ENCODE measurements around the gene NRM.

DNA sequence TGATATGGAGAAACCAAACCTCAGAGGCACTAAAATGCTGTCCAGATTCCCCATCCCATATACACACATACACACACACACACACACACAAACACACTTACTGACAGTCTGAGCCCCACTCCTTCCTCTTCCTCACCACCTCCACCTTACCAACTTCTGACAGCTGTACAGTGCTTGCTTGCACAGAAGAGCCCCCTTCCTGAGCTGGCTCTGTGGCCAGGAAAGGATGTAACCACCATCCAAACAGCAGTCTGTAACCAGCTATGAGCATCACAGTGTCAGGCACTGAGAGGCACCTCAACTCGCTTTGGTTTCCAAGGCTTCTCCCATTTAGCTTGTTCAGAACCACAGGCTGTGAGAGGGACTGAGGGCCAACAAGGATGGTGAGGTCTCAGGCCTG lies 49.7 kb downstream of the NRM start:
- TF ChIP-seq BCL11A (tag by site-specific recombination; IDR thresholded peaks at IDR 0.05; ENCODE audit: low read depth) (no peak), ZBTB7A (tag by site-specific recombination; IDR thresholded peaks at IDR 0.05; ENCODE audit: low read depth) (no peak), ZNF548 (tag by site-specific recombination; IDR thresholded peaks at IDR 0.05) (no peak), GLI4 (tag by site-specific recombination; IDR thresholded peaks at IDR 0.05) (no peak), ZNF274 (IDR thresholded peaks at IDR 0.05; ENCODE audit: low read length) (no peak), ZNF274 (tag by site-specific recombination; IDR thresholded peaks at IDR 0.05; ENCODE audit: borderline replicate concordance) (no peak), ZNF214 (tag by site-specific recombination; IDR thresholded peaks at IDR 0.05; ENCODE audit: borderline replicate concordance) (no peak)
- TF ChIP-seq, protein P1, sequence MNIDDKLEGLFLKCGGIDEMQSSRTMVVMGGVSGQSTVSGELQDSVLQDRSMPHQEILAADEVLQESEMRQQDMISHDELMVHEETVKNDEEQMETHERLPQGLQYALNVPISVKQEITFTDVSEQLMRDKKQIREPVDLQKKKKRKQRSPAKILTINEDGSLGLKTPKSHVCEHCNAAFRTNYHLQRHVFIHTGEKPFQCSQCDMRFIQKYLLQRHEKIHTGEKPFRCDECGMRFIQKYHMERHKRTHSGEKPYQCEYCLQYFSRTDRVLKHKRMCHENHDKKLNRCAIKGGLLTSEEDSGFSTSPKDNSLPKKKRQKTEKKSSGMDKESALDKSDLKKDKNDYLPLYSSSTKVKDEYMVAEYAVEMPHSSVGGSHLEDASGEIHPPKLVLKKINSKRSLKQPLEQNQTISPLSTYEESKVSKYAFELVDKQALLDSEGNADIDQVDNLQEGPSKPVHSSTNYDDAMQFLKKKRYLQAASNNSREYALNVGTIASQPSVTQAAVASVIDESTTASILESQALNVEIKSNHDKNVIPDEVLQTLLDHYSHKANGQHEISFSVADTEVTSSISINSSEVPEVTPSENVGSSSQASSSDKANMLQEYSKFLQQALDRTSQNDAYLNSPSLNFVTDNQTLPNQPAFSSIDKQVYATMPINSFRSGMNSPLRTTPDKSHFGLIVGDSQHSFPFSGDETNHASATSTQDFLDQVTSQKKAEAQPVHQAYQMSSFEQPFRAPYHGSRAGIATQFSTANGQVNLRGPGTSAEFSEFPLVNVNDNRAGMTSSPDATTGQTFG (tag by site-specific recombination; IDR thresholded peaks at IDR 0.05; ENCODE audit: borderline replicate concordance), result no peak
- TF ChIP-seq, protein P2, sequence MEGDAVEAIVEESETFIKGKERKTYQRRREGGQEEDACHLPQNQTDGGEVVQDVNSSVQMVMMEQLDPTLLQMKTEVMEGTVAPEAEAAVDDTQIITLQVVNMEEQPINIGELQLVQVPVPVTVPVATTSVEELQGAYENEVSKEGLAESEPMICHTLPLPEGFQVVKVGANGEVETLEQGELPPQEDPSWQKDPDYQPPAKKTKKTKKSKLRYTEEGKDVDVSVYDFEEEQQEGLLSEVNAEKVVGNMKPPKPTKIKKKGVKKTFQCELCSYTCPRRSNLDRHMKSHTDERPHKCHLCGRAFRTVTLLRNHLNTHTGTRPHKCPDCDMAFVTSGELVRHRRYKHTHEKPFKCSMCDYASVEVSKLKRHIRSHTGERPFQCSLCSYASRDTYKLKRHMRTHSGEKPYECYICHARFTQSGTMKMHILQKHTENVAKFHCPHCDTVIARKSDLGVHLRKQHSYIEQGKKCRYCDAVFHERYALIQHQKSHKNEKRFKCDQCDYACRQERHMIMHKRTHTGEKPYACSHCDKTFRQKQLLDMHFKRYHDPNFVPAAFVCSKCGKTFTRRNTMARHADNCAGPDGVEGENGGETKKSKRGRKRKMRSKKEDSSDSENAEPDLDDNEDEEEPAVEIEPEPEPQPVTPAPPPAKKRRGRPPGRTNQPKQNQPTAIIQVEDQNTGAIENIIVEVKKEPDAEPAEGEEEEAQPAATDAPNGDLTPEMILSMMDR (tag by site-specific recombination; IDR thresholded peaks at IDR 0.05), result no peak
- TF ChIP-seq, protein P3, sequence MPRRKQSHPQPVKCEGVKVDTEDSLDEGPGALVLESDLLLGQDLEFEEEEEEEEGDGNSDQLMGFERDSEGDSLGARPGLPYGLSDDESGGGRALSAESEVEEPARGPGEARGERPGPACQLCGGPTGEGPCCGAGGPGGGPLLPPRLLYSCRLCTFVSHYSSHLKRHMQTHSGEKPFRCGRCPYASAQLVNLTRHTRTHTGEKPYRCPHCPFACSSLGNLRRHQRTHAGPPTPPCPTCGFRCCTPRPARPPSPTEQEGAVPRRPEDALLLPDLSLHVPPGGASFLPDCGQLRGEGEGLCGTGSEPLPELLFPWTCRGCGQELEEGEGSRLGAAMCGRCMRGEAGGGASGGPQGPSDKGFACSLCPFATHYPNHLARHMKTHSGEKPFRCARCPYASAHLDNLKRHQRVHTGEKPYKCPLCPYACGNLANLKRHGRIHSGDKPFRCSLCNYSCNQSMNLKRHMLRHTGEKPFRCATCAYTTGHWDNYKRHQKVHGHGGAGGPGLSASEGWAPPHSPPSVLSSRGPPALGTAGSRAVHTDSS (tag by site-specific recombination; IDR thresholded peaks at IDR 0.05), result no peak
